Measurements from ENCODE around the gene PSMC2. TPM values are rescaled to one million over a fixed set of nuclear protein-coding genes. Genes with fewer than 3 reads are reported as not detected.

PSMC2 gene
- total RNA-seq, 1 donor from 2014 or later, result 93.5 TPM

GRCh38 chr7:103373866-103374643, 26.6 kb downstream of the PSMC2 start:
- H3K9me3 Mint-ChIP-seq (ENCODE audit: low read depth), result no peaks in the 10 kb centered on the region
- H3K36me3 Mint-ChIP-seq (ENCODE audit: insufficient read depth), result no peaks in the 10 kb centered on the region
- H3K27me3 Mint-ChIP-seq, result no peaks in the 10 kb centered on the region
- H3K4me1 Mint-ChIP-seq (ENCODE audit: low read depth), result no peaks in the 10 kb centered on the region
- TF ChIP-seq, protein P1, sequence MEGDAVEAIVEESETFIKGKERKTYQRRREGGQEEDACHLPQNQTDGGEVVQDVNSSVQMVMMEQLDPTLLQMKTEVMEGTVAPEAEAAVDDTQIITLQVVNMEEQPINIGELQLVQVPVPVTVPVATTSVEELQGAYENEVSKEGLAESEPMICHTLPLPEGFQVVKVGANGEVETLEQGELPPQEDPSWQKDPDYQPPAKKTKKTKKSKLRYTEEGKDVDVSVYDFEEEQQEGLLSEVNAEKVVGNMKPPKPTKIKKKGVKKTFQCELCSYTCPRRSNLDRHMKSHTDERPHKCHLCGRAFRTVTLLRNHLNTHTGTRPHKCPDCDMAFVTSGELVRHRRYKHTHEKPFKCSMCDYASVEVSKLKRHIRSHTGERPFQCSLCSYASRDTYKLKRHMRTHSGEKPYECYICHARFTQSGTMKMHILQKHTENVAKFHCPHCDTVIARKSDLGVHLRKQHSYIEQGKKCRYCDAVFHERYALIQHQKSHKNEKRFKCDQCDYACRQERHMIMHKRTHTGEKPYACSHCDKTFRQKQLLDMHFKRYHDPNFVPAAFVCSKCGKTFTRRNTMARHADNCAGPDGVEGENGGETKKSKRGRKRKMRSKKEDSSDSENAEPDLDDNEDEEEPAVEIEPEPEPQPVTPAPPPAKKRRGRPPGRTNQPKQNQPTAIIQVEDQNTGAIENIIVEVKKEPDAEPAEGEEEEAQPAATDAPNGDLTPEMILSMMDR (IDR thresholded peaks at IDR 0.05; ENCODE audit: unreplicated experiment), result no peak
- H3K4me3 Mint-ChIP-seq (ENCODE audit: low read depth), result no peak overlapping the region
- no peak for DNase-seq (ENCODE audit: low spot score, unreplicated experiment)
- no peak overlapping the region for H3K27ac Mint-ChIP-seq

DNA sequence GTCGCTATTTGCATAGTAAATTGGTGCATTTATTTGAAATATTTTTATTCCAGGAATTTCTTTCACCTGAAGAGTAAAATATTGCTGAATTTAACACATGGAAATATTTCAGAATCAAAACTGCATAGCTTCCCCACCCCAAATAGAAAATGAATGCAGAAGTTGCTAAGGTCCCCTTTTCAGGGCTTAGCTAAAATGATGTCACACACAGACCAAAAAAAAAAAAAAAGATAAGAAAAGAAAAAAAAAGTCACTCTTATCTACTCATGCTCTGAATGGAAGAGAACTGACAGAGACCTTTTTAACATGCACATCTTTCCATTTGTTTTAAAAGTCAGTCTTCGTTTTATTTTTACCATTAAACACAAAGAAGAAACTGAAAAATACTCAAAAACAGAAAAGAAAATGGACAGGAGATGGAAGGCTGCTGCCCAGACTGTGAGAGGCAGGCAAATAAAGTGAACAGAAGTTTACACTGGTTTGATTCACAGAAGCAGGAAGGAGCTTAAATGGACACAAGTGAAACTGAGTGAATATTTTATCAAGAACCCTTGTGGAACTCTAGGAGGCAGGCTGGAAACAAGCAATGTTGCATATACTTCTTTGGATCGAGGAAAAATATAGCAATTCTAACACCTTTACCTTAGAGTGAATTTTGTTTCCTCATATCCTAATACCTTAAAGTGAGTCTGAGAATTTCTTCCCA, 32.0 kb downstream of the PSMC2 start:
- TF ChIP-seq, protein P1 (IDR thresholded peaks at IDR 0.05; ENCODE audit: unreplicated experiment), result no peak
- H3K4me1 Mint-ChIP-seq (ENCODE audit: low read depth), result no peaks in the 10 kb centered on the region
- H3K36me3 Mint-ChIP-seq (ENCODE audit: insufficient read depth), result no peaks in the 10 kb centered on the region
- no peaks in the 10 kb centered on the region for H3K9me3 Mint-ChIP-seq (ENCODE audit: low read depth)
- no peak overlapping the region for H3K4me3 Mint-ChIP-seq (ENCODE audit: low read depth)
- no peak overlapping the region for H3K27ac Mint-ChIP-seq
- H3K27me3 Mint-ChIP-seq, result no peaks in the 10 kb centered on the region
- no peak for DNase-seq (ENCODE audit: low spot score, unreplicated experiment)

DNA sequence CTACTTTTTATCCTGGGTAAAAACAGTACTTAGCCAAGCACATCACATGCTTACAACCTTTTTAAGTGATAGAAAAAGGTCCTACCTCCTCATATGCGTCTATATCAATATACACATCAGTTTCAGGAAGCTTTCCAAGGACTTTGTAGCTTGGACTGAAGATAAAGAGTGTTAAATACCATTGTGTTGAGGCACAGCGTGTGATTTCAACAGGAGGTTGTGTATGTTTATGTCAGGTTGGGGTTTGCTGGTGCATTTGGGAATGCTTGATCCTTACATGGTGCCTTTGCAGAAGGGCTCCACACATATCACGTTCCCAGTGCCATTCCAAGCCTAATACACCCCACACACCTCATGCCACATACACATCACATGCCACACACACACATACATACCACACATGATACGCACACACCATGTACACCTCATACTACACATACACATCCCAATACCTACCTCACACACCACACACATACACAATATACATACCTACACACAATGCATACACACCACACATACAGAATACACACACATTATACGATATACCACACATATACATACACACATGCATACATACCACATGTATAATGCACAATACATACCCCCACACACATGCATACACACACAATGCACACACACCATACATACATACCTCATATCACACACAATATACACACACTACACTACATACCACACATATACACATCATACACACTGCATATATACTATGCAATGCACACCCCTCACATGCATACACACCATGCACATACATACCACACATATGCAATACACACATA, 33.1 kb downstream of the PSMC2 start:
- H3K27me3 Mint-ChIP-seq, result no peaks in the 10 kb centered on the region
- no peak overlapping the region for H3K4me3 Mint-ChIP-seq (ENCODE audit: low read depth)
- no peak for DNase-seq (ENCODE audit: low spot score, unreplicated experiment)
- no peaks in the 10 kb centered on the region for H3K4me1 Mint-ChIP-seq (ENCODE audit: low read depth)
- TF ChIP-seq, protein P1 (IDR thresholded peaks at IDR 0.05; ENCODE audit: unreplicated experiment), result no peak
- no peaks in the 10 kb centered on the region for H3K36me3 Mint-ChIP-seq (ENCODE audit: insufficient read depth)
- H3K9me3 Mint-ChIP-seq (ENCODE audit: low read depth), result no peaks in the 10 kb centered on the region
- H3K27ac Mint-ChIP-seq, result no peak overlapping the region

DNA sequence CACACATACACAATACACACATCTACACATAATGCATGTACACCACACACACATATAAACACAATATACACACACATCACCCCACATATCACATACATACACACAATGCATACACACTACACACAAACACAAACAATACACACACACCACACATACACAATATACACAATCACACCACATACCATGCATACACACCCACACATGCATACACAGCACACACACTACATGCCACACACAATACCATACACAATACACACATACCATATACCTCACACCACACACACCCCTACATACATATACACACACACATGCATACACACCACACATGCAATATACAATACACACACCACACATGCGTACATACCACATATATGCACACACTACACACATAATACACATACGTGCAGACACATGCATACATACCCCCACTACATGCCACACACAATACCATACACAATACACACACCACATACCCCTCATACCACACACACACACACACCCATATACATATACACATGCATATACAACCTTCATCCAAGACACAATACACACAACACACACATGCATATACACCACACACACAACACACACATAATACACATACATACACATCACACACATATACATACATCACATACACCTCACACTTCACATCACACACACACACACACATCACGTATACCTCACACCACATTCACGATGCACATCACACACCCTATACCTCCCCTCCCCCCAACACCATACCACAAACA, 34.0 kb downstream of the PSMC2 start:
- H3K4me1 Mint-ChIP-seq (ENCODE audit: low read depth), result no peaks in the 10 kb centered on the region

More for the DNA sequence above, 34.0 kb downstream of the PSMC2 start:
- no peak overlapping the region for H3K4me3 Mint-ChIP-seq (ENCODE audit: low read depth)
- no peak overlapping the region for H3K27ac Mint-ChIP-seq
- DNase-seq (ENCODE audit: low spot score, unreplicated experiment), result no peak
- H3K36me3 Mint-ChIP-seq (ENCODE audit: insufficient read depth), result no peaks in the 10 kb centered on the region
- no peaks in the 10 kb centered on the region for H3K9me3 Mint-ChIP-seq (ENCODE audit: low read depth)
- H3K27me3 Mint-ChIP-seq, result no peaks in the 10 kb centered on the region
- TF ChIP-seq, protein P1 (IDR thresholded peaks at IDR 0.05; ENCODE audit: unreplicated experiment), result no peak
